Psoas muscle (tissue), 8 donors: ENCODE data around the gene SP4. TPM values are rescaled to one million over a fixed set of nuclear protein-coding genes. Genes with fewer than 3 reads are reported as not detected.

Source experiments
- ATAC-seq, 4 donors: fragments of 200-7000 bp; cut with Tn5 transposase; one replicate each; pipeline ENCODE4 v1.9.1; 2020; ENCODE audit warnings: moderate library complexity in 3 of 4, mild to moderate bottlenecking in 2 of 4
- DNase-seq, 2 donors: peaks; one replicate each; pipeline ENCODE4 v3.0.0-alpha.2; 2020
- H3K27ac ChIP-seq: fragments of 200-600 bp; one replicate; pipeline ENCODE4 v1.8.0; 2022
- H3K27me3 ChIP-seq, 3 donors: fragments of 200-600 bp in 1 of 3; one replicate each; pipeline versions ENCODE4 v1.6.1 to v1.8.0; 2013 to 2022; ENCODE audit warnings: low read length in 2 of 3, mild to moderate bottlenecking in 2 of 3, moderate library complexity in 1 of 3; ENCODE audit not compliant: insufficient read depth in 3 of 3
- H3K36me3 ChIP-seq, 2 donors: fragments of 200-600 bp in 1 of 2; one replicate each; pipeline versions ENCODE4 v1.6.1 to v1.8.0; 2013 to 2022; ENCODE audit warnings: low read depth in 1 of 2, mild to moderate bottlenecking in 1 of 2, moderate library complexity in 1 of 2; ENCODE audit not compliant: insufficient read depth in 1 of 2
- H3K4me1 ChIP-seq: fragments of 200-600 bp; one replicate; pipeline ENCODE4 v1.8.0; 2022
- H3K4me3 ChIP-seq: fragments of 200-600 bp; one replicate; pipeline ENCODE4 v1.8.0; 2022; ENCODE audit warnings: mild to moderate bottlenecking
- H3K9me3 ChIP-seq: fragments of 200-600 bp; one replicate; pipeline ENCODE4 v1.8.0; 2022
- WGBS, 3 donors: extraction: QIAGEN DNeasy Blood & Tissue Kit; methylation state at CpG; one replicate each; pipeline versions ENCODE4 v1.1.6 to v1.1.7; 2013; 5-methylcytosine and 5-hydroxymethylcytosine counted together
- intact Hi-C, 2 donors: fragments of 100-400 bp; cut with DNase I; formaldehyde crosslinking; loops; one replicate each; pipeline versions ENCODE4 v1.11.0 to v1.14.2; 2022
- long read RNA-seq, 2 donors: library from polyadenylated mRNA; unstranded; transcript quantifications; one replicate each; pipeline ENCODE4 v2.0.0, GENCODE V29; 2021
- polyA plus RNA-seq, 3 donors: library from polyadenylated mRNA; stranded (reverse); fragments of 200-250 nt; gene quantifications; one replicate each; pipeline ENCODE4 v1.2.3, GENCODE V29; 2013
- total RNA-seq, 4 donors: library from RNA; stranded (reverse); fragmentation: NEBNext Ultra II Directional in 2 of 4; extraction: Animal tissue kit (Norgen Biotek cat#: 25700) in 2 of 4; gene quantifications; one replicate each; pipeline versions ENCODE4 v1.2.1 to v1.2.4, GENCODE V29; 2021 to 2023
- TF ChIP-seq, protein P1 (sequence below): fragments of 200-600 bp; IDR thresholded peaks from one replicate; pipeline ENCODE4 v1.8.0; 2022; ENCODE audit warnings: antibody characterized with exemption
- donor health status: healthy with polysubstance abuse.
- donor health status: DM: no; HTN: no; CAD: no; lungs with moderate emphysema.
- donor health status: Bipolar disorder and iron deficiency.
- donor health status: healthy.
- donor health status: DM: yes; HTN: yes; CAD: no.
- donor health status: DM: no; HTN: no; CAD: no.
- donor health status: DM: no; HTN: no; CAD: no.
- donor health status: DM: yes; HTN: yes; CAD: no.

The SP4 gene
- total RNA-seq (1 to 10 TPM; 5.4 to 7.4 (median 6.5) TPM), polyA plus RNA-seq (1 to 10 TPM; 1.5 to 5.8 (median 3.0) TPM)
- long read RNA-seq, donor 1, partial matches to known transcripts, result 1 of 1 reads
- long read RNA-seq, donor 1, other reads (novel, unspliced or antisense), result 0 of 1 reads
- long read RNA-seq, donor 2, full-length matches to known transcripts, result 3 of 10 reads
- long read RNA-seq, donor 2, partial matches to known transcripts, result 2 of 10 reads
- long read RNA-seq, donor 2, other reads (novel, unspliced or antisense), result 5 of 10 reads

DNA sequence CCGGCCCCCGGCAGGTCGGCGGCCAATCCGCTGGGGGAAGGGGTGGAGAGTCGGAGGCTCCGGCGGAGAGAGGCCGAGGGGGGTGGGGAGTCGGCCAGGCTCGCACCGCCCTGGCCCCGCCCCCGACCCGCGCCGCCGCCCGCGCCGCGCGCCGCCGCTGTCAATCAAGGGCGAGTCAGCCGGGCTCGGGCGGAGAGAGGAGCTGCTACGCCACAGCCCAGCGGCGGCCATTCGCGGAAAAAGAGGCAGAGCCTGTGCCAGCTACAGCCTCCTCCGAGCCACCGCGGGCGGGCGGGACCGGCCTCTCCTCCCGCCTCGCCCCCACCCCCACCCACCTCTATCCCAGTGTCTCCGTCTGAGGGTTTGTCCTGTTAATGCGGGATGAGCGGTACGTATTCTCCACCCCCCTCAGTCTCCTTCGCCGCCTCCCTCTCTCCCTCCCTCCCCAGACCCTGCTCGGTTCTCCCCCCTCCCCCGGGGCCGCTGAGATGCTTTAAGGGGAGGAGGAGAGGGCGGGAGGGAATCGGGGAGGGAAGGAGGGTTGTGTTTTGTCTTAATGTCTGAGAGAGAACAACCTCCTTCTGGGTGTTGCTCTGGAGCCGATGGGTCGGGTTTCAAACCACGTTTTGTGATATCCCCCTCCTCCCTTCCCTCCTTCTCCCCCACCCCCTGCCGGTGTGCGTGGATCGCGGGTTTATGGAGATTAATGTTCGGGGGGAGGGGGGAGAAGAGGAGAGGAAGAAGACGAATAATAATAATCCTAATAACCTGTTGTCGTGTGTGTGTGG is at the start of gene SP4:
TSS of gene SP4 (plus strand) at position 213 of the 788 bp plus-strand sequence. CDS start at position 382, 169 bp downstream.
- peak within 1 kb of the TSS; percentile 97 for H3K27ac ChIP-seq
- intact Hi-C loops, result loop anchor here (5.0 to 10.0 kb wide), 3 partner anchors 77 to 657 kb away; no protein-coding TSS in a partner anchor
- peaks cover 43% of the 10 kb centered on the region for H3K4me1 ChIP-seq
- TF ChIP-seq, protein P1, sequence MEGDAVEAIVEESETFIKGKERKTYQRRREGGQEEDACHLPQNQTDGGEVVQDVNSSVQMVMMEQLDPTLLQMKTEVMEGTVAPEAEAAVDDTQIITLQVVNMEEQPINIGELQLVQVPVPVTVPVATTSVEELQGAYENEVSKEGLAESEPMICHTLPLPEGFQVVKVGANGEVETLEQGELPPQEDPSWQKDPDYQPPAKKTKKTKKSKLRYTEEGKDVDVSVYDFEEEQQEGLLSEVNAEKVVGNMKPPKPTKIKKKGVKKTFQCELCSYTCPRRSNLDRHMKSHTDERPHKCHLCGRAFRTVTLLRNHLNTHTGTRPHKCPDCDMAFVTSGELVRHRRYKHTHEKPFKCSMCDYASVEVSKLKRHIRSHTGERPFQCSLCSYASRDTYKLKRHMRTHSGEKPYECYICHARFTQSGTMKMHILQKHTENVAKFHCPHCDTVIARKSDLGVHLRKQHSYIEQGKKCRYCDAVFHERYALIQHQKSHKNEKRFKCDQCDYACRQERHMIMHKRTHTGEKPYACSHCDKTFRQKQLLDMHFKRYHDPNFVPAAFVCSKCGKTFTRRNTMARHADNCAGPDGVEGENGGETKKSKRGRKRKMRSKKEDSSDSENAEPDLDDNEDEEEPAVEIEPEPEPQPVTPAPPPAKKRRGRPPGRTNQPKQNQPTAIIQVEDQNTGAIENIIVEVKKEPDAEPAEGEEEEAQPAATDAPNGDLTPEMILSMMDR, result no peak
- DNase-seq, result peak; percentile 96 to 98
- H3K9me3 ChIP-seq, result no peaks in the 10 kb centered on the region
- H3K36me3 ChIP-seq, result peaks cover 0 to 5% of the 10 kb centered on the region in 2 donors
- H3K27me3 ChIP-seq, result no peaks in the 10 kb centered on the region
- H3K4me3 ChIP-seq, result peak within 1 kb of the TSS; percentile 86
- ATAC-seq, result peak; percentile 87 to 89 (median 88)
- 0 to 1% (median 1%) methylated on average over 27 to 62 of the region's 63 CpGs for WGBS, 3 donors

DNA sequence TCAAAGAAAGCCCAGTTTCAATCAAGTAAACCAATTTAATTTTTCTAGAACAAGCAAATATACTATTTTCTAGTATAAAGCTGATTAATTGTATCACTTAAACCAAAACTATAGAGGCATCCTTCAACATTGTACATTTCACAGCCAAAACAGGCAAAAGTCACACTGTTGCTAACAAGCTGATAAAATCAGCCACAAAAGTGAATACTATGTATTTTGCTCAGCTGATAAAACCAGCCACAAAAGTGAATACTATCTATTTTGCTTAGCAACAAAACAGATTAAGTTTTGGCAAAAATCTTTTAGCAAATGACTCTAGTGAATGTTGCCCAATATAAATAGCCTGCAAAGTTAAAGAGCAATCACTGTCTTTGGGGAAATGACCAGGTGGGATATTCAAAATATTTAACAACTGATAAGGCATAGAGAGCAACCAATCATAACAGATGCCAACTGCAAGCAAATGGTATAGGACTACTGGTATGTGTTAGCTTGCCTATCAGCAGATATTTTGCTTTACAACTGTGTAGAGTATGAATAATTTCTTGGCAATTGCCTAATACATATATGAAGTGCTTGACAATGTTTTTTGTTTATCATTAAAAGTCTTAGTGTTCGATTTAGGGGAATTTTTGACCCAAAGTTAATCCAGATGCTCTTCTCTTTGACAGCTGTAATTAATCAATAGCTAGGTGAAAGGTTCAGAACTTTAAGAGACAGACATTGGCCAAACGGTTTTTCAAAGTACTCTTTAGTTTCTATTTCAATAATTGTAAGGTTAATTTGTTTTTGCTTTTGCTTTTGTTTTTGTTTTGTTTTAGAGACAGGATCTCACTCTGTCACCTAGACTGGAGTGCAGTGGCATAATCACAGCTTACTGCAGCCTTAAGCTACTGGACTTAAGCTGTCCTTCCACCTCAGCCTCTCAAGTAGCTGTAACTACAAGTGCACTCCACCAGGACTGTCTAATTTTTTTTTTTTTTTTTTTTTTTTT is 44.4 kb upstream of the SP4 start:
- Histone ChIP-seq H3K4me1 (no peaks in the 10 kb centered on the region), H3K4me3 (no peak overlapping the region), H3K27me3 (no peaks in the 10 kb centered on the region), H3K9me3 (no peaks in the 10 kb centered on the region), H3K27ac (no peak overlapping the region), H3K36me3 (no peaks in the 10 kb centered on the region)
- no peak for ATAC-seq
- intact Hi-C loops, result no loop called here
- no peak for DNase-seq
- TF ChIP-seq, protein P1, result no peak
- WGBS, 3 donors, result 45 to 50% (median 49%) methylated on average over 2 of the region's 2 CpGs

DNA sequence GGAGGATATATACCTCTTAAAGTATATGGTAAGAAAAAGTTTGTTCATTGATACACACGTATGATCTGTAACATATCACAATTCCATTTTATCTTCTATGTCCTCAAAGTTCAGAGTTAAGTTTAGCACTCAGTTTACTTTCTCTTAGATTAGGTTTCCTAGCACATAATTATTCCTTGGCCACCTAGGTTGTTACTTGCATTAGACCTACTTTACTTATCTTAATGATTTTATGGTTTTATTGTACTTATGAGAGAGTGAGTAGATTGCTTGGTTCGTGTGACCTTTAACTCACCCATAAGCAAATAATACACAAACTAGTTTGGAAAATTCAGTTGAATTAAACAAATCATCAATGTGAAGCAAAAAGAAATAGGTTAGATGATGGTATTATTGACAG is 33.9 kb upstream of the SP4 start:
- no peak overlapping the region for H3K4me3 ChIP-seq
- H3K27ac ChIP-seq, result no peak overlapping the region
- TF ChIP-seq, protein P1, result no peak
- ATAC-seq, result no peak
- H3K9me3 ChIP-seq, result no peaks in the 10 kb centered on the region
- no peak for DNase-seq
- no peaks in the 10 kb centered on the region for H3K27me3 ChIP-seq
- WGBS, 3 donors, result 29 to 30% (median 29%) methylated on average over 2 of the region's 2 CpGs
- H3K36me3 ChIP-seq, result no peaks in the 10 kb centered on the region
- H3K4me1 ChIP-seq, result no peaks in the 10 kb centered on the region
- intact Hi-C loops, result no loop called here

DNA sequence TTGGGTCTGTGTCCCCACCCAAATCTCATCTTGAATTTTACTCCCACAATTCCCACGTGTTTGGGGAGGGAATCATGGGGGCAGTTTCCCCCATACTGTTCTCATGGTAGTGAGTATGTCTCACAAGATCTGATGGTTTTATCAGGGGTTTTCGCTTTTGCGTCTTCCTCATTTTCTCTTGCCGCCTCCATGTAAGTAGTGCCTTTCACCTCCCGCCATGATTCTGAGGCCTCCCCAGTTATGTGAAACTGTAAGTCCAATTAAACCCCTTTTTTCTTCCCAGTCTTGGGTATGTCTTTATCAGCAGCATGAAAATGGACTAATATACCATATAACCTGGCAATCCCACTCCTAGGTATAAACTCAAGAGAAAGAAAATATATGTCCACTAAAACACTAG is 25.9 kb upstream of the SP4 start:
- intact Hi-C loops, result no loop called here
- DNase-seq (no peak), ATAC-seq (no peak)
- Histone ChIP-seq H3K4me3 (no peak overlapping the region), H3K36me3 (no peaks in the 10 kb centered on the region), H3K9me3 (no peaks in the 10 kb centered on the region), H3K27me3 (no peaks in the 10 kb centered on the region), H3K27ac (no peak overlapping the region), H3K4me1 (no peaks in the 10 kb centered on the region)
- TF ChIP-seq, protein P1, result no peak
- WGBS, 3 donors, result 83 to 88% (median 88%) methylated on average over 5 of the region's 5 CpGs
